AG04450 (cell line): ENCODE results near the gene SHC3. TPM values are rescaled to one million over a fixed set of nuclear protein-coding genes. Genes with fewer than 3 reads are reported as not detected.

ENCODE experiments used
- CTCF ChIA-PET: fragments of 300-600, 350-600 bp; formaldehyde crosslinking; extraction: SDS; loops from one replicate; lab custom pipeline; 2022; ENCODE audit warnings: antibody characterized with exemption, inconsistent platforms; lab: Charles Lee
- POLR2A ChIA-PET: fragments of 350-600 bp; formaldehyde crosslinking; extraction: SDS; loops from one replicate; lab custom pipeline; 2021; ENCODE audit warnings: antibody characterized with exemption, inconsistent platforms; lab: Yijun Ruan, JAX
- DNase-seq: peaks from one replicate; pipeline ENCODE4 v3.0.0-alpha.2; 2011; ENCODE audit warnings: low read depth, low spot score
- H3K27ac ChIP-seq: one replicate; pipeline ENCODE4 v1.5.1; 2012; ENCODE audit warnings: low read depth, low read length, control low read depth
- H3K27me3 ChIP-seq: one replicate; pipeline ENCODE4 v1.6.0; 2012; ENCODE audit warnings: low read length; ENCODE audit not compliant: control insufficient read depth, insufficient read depth
- H3K4me3 ChIP-seq: 2 replicates; pipeline ENCODE4 v1.5.1; 2011; ENCODE audit warnings: mild to moderate bottlenecking, low read depth, low read length, control low read depth
- H3K9me3 ChIP-seq: 2 replicates; pipeline ENCODE4 v1.5.1; 2012; ENCODE audit warnings: low read length; ENCODE audit not compliant: control insufficient read depth, insufficient read depth
- polyA plus RNA-seq: library from polyadenylated mRNA; depleted of rRNA; stranded (reverse); fragments of >200 nt; gene quantifications from 2 replicates; pipeline ENCODE4 v1.2.3, GENCODE V29; 2011
- TF ChIP-seq, protein P1 (sequence below): IDR thresholded peaks from 2 replicates; pipeline ENCODE4 v1.5.1; 2011; ENCODE audit warnings: low read depth, low read length, control low read depth, inconsistent platforms

SHC3 gene
- polyA plus RNA-seq, 1 experiment = 4.3 TPM

DNA sequence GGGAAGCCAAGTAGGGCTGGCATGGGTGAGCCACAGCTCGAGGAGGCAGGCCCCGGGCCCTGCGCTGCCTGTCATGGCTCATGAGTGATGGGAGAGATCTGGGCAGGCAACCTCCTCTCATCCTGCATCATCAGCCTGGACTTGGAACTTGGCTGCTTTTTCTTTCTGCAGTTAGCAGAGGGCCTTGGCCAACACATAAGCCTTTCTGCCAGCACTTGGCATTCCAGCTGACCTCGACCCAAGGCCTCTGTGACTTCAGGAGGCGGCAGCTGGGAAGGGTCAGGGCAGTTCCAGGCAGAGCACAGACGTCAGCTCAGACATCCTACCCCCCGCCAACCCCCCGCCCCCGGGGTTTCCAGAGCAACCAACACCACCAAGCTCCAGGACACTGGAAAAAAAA is 179.7 kb downstream of the SHC3 start:
- Histone ChIP-seq H3K27me3 (no peaks in the 10 kb centered on the region), H3K27ac (no peak overlapping the region), H3K4me3 (no peak overlapping the region), H3K9me3 (no peaks in the 10 kb centered on the region)
- TF ChIP-seq, protein P1, sequence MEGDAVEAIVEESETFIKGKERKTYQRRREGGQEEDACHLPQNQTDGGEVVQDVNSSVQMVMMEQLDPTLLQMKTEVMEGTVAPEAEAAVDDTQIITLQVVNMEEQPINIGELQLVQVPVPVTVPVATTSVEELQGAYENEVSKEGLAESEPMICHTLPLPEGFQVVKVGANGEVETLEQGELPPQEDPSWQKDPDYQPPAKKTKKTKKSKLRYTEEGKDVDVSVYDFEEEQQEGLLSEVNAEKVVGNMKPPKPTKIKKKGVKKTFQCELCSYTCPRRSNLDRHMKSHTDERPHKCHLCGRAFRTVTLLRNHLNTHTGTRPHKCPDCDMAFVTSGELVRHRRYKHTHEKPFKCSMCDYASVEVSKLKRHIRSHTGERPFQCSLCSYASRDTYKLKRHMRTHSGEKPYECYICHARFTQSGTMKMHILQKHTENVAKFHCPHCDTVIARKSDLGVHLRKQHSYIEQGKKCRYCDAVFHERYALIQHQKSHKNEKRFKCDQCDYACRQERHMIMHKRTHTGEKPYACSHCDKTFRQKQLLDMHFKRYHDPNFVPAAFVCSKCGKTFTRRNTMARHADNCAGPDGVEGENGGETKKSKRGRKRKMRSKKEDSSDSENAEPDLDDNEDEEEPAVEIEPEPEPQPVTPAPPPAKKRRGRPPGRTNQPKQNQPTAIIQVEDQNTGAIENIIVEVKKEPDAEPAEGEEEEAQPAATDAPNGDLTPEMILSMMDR = no peak
- ChIA-PET CTCF (no interaction called here), POLR2A (interaction anchor here (0.6 to 0.7 kb wide), 3 partner anchors 126 to 406 kb away, joined by 3 to 4 read pairs (median 3); no protein-coding TSS in a partner anchor)
- DNase-seq = no peak

DNA sequence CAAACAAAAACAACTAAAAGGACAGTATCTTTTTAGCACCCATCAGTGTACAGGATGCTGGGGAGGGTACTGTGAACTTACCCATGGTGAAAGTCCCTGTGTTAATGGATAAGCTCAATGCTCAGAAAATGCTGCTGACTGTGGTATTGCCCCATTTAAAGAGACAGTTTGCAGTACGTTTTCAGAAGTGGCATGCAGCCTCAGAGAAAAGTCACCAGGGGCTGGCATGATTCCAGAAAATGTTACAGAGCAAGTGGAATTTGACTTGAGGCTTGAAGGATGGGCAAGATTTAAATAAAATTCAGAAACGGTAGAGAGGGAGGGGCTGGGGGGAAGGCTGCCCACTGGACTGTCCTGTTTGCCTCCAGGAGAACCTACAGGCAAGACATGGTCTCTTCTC is 180.1 kb downstream of the SHC3 start:
- ChIA-PET POLR2A (interaction anchor here (0.7 kb wide), 1 partner anchor 329 kb away, joined by 4 read pairs; no protein-coding TSS in a partner anchor), CTCF (interaction anchor here (1.0 kb wide), 1 partner anchor 405 kb away, joined by 3 read pairs; no protein-coding TSS in a partner anchor)
- Histone ChIP-seq H3K27me3 (no peaks in the 10 kb centered on the region), H3K4me3 (no peak overlapping the region), H3K9me3 (no peaks in the 10 kb centered on the region), H3K27ac (no peak overlapping the region)
- TF ChIP-seq, protein P1 = no peak
- no peak for DNase-seq

DNA sequence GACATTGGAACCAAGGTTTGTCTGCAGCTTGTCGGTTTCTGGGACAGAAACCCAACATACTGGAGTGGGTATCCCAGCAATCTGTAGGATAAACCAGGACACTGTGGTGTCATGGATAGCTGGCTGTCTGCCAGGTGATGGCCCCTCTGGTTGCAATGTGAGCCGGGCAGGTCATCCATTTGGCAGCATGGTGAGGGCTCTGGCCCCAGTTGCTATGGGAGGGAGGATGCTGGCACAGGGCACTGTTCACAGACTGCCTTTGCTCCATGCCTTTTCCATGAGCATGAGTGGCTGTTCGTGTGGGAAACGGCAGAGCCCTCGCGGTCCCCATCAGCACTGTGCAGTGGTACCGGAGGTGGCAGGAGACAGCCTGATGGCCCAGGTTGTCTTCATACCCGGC is 181.0 kb downstream of the SHC3 start:
- Histone ChIP-seq H3K9me3 (no peaks in the 10 kb centered on the region), H3K27me3 (no peaks in the 10 kb centered on the region), H3K4me3 (no peak overlapping the region), H3K27ac (no peak overlapping the region)
- CTCF ChIA-PET = interaction anchor here (0.6 to 1.0 kb wide), 3 partner anchors 19 to 404 kb away, joined by 3 read pairs; no protein-coding TSS in a partner anchor
- DNase-seq = no peak
- POLR2A ChIA-PET = no interaction called here
- TF ChIP-seq, protein P1 = no peak

DNA sequence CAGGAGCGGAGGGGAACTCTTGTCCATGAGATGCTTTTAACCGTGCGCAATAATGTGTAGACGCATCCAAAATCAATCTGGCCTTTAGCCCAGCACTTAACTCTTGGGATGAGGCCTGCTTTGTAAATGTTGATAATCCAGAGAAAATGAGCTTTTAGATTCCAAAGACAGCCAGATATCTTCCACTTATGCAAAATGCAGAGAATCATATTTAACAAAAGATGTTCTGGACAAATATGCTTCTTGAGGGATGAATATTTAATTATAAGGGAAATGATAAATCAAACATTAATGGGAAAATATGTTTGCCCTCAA is 181.7 kb downstream of the SHC3 start:
- CTCF ChIA-PET = no interaction called here
- POLR2A ChIA-PET = no interaction called here
- TF ChIP-seq, protein P1 = no peak
- Histone ChIP-seq H3K27me3 (no peaks in the 10 kb centered on the region), H3K9me3 (no peaks in the 10 kb centered on the region), H3K4me3 (no peak overlapping the region), H3K27ac (no peak overlapping the region)
- DNase-seq = no peak

DNA sequence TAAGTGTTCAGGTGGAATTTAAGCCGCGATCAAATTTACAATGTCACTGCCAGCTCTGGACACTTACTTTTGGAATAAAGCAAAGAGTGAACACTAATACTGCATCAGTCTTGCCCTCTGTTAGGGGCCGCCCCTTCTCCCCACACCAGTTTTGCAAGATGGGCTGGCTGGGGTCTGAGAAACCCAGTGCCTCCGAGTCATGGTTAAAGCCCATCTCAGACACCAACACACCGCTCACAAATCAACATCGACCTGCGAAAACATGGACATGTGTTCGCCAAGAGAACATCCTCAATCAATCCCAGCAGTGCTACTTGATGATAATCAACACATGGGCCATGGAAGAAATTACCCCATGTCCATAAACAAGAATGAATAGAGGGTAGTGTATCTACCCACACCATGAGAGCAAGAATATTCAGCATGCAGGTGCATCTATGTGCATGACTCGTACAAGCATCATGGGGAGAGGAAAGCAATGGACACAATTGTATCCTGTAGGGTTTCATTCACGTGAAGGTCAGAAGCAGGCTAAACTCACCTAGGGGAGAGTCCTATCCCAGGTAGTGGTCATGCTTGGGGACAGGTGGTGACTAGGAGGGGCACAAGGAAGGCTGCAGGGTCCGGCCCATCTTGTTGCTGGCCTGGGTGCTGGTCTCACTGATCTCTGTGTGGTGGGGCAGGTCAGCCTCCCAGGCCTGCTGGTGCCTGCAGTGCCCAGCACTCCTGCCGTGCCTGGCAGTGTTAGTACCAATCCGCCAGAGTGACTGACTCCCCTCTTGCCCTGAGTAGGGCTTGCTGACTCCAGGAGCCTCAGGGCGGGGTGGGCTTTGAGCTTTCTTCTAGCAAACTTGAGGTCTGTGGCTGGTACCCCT is 182.3 kb downstream of the SHC3 start:
- TF ChIP-seq, protein P1 = no peak
- H3K4me3 ChIP-seq = no peak overlapping the region
- no peaks in the 10 kb centered on the region for H3K27me3 ChIP-seq
- no peaks in the 10 kb centered on the region for H3K9me3 ChIP-seq
- DNase-seq = no peak
- ChIA-PET CTCF (no interaction called here), POLR2A (no interaction called here)
- no peak overlapping the region for H3K27ac ChIP-seq
